ENCODE measurements around the gene COA3.

- TF ChIP-seq CTCF (IDR thresholded peaks at IDR 0.05) (no peak), POLR2A (IDR thresholded peaks at IDR 0.05) (no peak)
Measured at GRCh38 chr17:42844271-42844670, 45.8 kb upstream of the COA3 start, which contains the start of gene AOC2.
